Midbrain (tissue), 1 donor: ENCODE results near the gene DOCK10.

ENCODE experiments used
- DNase-seq: peaks from one replicate; lab custom pipeline; 2025; lab: John Stamatoyannopoulos, UW

DOCK10 gene

GRCh38 chr2:224976629-224977525, 65.4 kb downstream of the DOCK10 start:
- no peak for DNase-seq

- no peak for DNase-seq
Measured at GRCh38 chr2:224975761-224976160, 66.5 kb downstream of the DOCK10 start.

GRCh38 chr2:224973112-224974016, 68.9 kb downstream of the DOCK10 start:
- no peak for DNase-seq

GRCh38 chr2:224971214-224971613, 71.1 kb downstream of the DOCK10 start:
- DNase-seq = no peak

- no peak for DNase-seq
Measured at GRCh38 chr2:224970311-224970710, 72.0 kb downstream of the DOCK10 start.

GRCh38 chr2:224969633-224970260, 72.5 kb downstream of the DOCK10 start:
- no peak for DNase-seq

GRCh38 chr2:224969095-224969494, 73.2 kb downstream of the DOCK10 start:
- DNase-seq = no peak

GRCh38 chr2:224968051-224968450, 74.2 kb downstream of the DOCK10 start:
- DNase-seq = no peak

GRCh38 chr2:224966613-224967012, 75.7 kb downstream of the DOCK10 start:
- no peak for DNase-seq

- DNase-seq = no peak
Measured at GRCh38 chr2:224959556-224959955, 82.7 kb downstream of the DOCK10 start.

GRCh38 chr2:224958873-224959272, 83.4 kb downstream of the DOCK10 start:
- peak; percentile 17 for DNase-seq

GRCh38 chr2:224958462-224958857, 83.8 kb downstream of the DOCK10 start:
- DNase-seq = no peak

- no peak for DNase-seq
Measured at GRCh38 chr2:224957540-224958461, 84.5 kb downstream of the DOCK10 start.

- no peak for DNase-seq
Measured at GRCh38 chr2:224956706-224957105, 85.6 kb downstream of the DOCK10 start.

- no peak for DNase-seq
Measured at GRCh38 chr2:224954980-224955379, 87.3 kb downstream of the DOCK10 start.

- DNase-seq = peak; percentile 20
Measured at GRCh38 chr2:224952936-224953657, 89.2 kb downstream of the DOCK10 start.

GRCh38 chr2:224951723-224952481, 90.4 kb downstream of the DOCK10 start:
- no peak for DNase-seq

GRCh38 chr2:224948859-224949258, 93.4 kb downstream of the DOCK10 start:
- DNase-seq = no peak

GRCh38 chr2:224948005-224948404, 94.3 kb downstream of the DOCK10 start:
- no peak for DNase-seq

- no peak for DNase-seq
Measured at GRCh38 chr2:224947566-224947965, 94.7 kb downstream of the DOCK10 start.
